Kidney (tissue), 14 donors: ENCODE data around the gene GNA15. TPM values are rescaled to one million over a fixed set of nuclear protein-coding genes. Genes with fewer than 3 reads are reported as not detected.

ENCODE experiments used
- DNase-seq, 5 donors: peaks; one replicate each; pipeline ENCODE4 v3.0.0-alpha.2; 2013 to 2020
- FAIRE-seq: peaks from 2 replicates; lab custom pipeline; 2012; peaks lifted over from hg19 to GRCh38; lab: Jason Lieb, UNC
- H3K27ac ChIP-seq, 2 donors: one replicate each; pipeline ENCODE4 v1.7.0; 2013; ENCODE audit warnings: low read depth in 2 of 2, low read length in 2 of 2, inconsistent platforms in 1 of 2
- H3K27me3 ChIP-seq: one replicate; pipeline ENCODE4 v1.7.1; 2013; ENCODE audit warnings: low read length, inconsistent platforms; ENCODE audit not compliant: control insufficient read depth, insufficient read depth
- H3K36me3 ChIP-seq, 3 donors: one replicate each; pipeline versions ENCODE4 v1.7.0 to v1.7.1; 2013; ENCODE audit warnings: low read length in 3 of 3, control low read depth in 1 of 3, inconsistent platforms in 1 of 3; ENCODE audit not compliant: insufficient read depth in 3 of 3, control insufficient read depth in 2 of 3
- H3K4me1 ChIP-seq, 3 donors: one replicate each; pipeline versions ENCODE4 v1.7.0 to v1.7.1; 2013; ENCODE audit warnings: low read length in 3 of 3, inconsistent platforms in 1 of 3, low read depth in 1 of 3; ENCODE audit not compliant: control insufficient read depth in 2 of 3, insufficient read depth in 2 of 3
- H3K4me3 ChIP-seq, 3 donors: one replicate each; pipeline versions ENCODE4 v1.7.0 to v1.8.1; 2013; ENCODE audit warnings: low read length in 3 of 3, control low read depth in 1 of 3, inconsistent platforms in 1 of 3
- H3K9ac ChIP-seq, 3 donors: one replicate each; pipeline versions ENCODE4 v1.7.0 to v1.7.1; 2013; ENCODE audit warnings: low read length in 3 of 3, control low read depth in 1 of 3, inconsistent platforms in 1 of 3
- H3K9me3 ChIP-seq, 3 donors: one replicate each; pipeline versions ENCODE4 v1.7.0 to v1.7.1; 2013; ENCODE audit warnings: low read length in 3 of 3, control low read depth in 1 of 3, inconsistent platforms in 1 of 3; ENCODE audit not compliant: control insufficient read depth in 2 of 3, insufficient read depth in 1 of 3
- CTCF ChIP-seq: IDR thresholded peaks from 3 replicates; pipeline ENCODE4 v1.5.1; 2012; ENCODE audit warnings: mild to moderate bottlenecking, moderate library complexity, borderline replicate concordance; ENCODE audit not compliant: insufficient read depth; ENCODE audit errors: extremely low read depth
- intact Hi-C: fragments of 100-400 bp; cut with DNase I; formaldehyde crosslinking; loops from one replicate; pipeline ENCODE4 v1.11.1; 2022
- polyA plus RNA-seq: library from polyadenylated mRNA; stranded (reverse); fragments of 350-450 nt; fragmentation: Illumina TruSeq; extraction: RNeasy Lipid Tissue Mini Kit (QIAGEN cat#74804); gene quantifications from one replicate; pipeline ENCODE4 v1.2.3, GENCODE V29; 2014; ENCODE audit warnings: low read depth, low replicate concordance; ENCODE audit not compliant: insufficient read depth
- total RNA-seq: library from RNA; stranded (reverse); fragmentation: NEBNext Ultra II Directional; extraction: Animal tissue kit (Norgen Biotek cat#: 25700); gene quantifications from one replicate; pipeline ENCODE4 v1.2.1, GENCODE V29; 2021
- donor health status: control.
- donor health status: control.
- donor health status: control.
- donor health status: control.
- donor health status: control.
- donor health status: DM: yes; HTN: yes; CAD: no.
- donor health status: Normal renal cell carcinoma (clear cell type).

The GNA15 gene
- total and polyA plus RNA-seq, 2 donors from 2014 or later: 1.7 to 8.7 TPM

- Histone ChIP-seq H3K4me1 (no peaks in the 10 kb centered on the region), H3K9ac (no peak overlapping the region), H3K27ac (no peak overlapping the region), H3K9me3 (no peaks in the 10 kb centered on the region), H3K4me3 (no peak overlapping the region), H3K27me3 (no peaks in the 10 kb centered on the region), H3K36me3 (no peaks in the 10 kb centered on the region)
- no peak for TF ChIP-seq CTCF
- intact Hi-C loops: loop anchor here (5.0 kb wide), 1 partner anchor 48 kb away; no protein-coding TSS in a partner anchor
- FAIRE-seq (no peak), DNase-seq (peak in 1 of 5 donors; percentile 66)
Observed at GRCh38 chr19:3198901-3199700, 63.3 kb downstream of the GNA15 start.

GRCh38 chr19:3201072-3201700 is 65.4 kb downstream of the GNA15 start:
- intact Hi-C loops: no loop called here
- H3K27ac ChIP-seq: no peak overlapping the region
- H3K4me3 ChIP-seq: no peak overlapping the region
- H3K27me3 ChIP-seq: no peaks in the 10 kb centered on the region
- H3K9ac ChIP-seq: no peak overlapping the region
- DNase-seq (no peak), FAIRE-seq (no peak)
- no peaks in the 10 kb centered on the region for H3K4me1 ChIP-seq
- peaks cover 0 to under 1% (median 0%) of the 10 kb centered on the region in 3 donors for H3K36me3 ChIP-seq
- H3K9me3 ChIP-seq: no peaks in the 10 kb centered on the region
- no peak for TF ChIP-seq CTCF

GRCh38 chr19:3201911-3202310 is 66.1 kb downstream of the GNA15 start:
- intact Hi-C loops: no loop called here
- DNase-seq (no peak), FAIRE-seq (no peak)
- peaks cover 0 to 5% (median 2%) of the 10 kb centered on the region in 3 donors for H3K36me3 ChIP-seq
- no peak for TF ChIP-seq CTCF
- no peaks in the 10 kb centered on the region for H3K4me1 ChIP-seq
- no peak overlapping the region for H3K27ac ChIP-seq
- H3K27me3 ChIP-seq: no peaks in the 10 kb centered on the region
- no peak overlapping the region for H3K4me3 ChIP-seq
- no peaks in the 10 kb centered on the region for H3K9me3 ChIP-seq
- no peak overlapping the region for H3K9ac ChIP-seq
